Activated T-helper 1 cell treated with anti-CD3 and anti-CD28 coated beads, Interleukin-2, amount 50 U/mL, for 16 hours (primary cell): ENCODE measurements around the gene PRR16.

ENCODE experiments used
- DNase-seq, 2 donors: peaks; one replicate each; pipeline ENCODE4 v3.0.0-alpha.2; 2020; ENCODE audit warnings: low read depth in 1 of 2, low spot score in 1 of 2

Gene PRR16

DNA sequence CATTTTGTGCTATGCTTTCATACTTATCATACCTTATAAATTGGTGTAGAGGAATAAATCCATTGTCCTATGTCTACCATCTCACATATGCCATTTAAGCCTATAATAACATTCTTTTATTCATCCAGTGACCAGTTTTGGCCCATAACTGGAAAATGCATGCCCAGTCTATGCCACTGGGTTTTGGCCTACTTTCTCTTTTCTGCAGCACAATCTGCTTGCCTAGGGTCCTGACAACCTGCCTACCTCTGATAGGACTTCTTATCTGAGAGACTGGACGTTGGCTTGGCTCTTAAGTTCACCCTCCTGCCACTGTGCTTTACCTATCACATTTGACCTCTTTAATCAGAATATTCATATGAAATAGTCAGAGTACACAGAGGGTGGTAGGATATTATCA lies 103.0 kb downstream of the PRR16 start:
- no peak for DNase-seq

GRCh38 chr5:120567921-120568320 lies 103.8 kb downstream of the PRR16 start:
- DNase-seq: no peak

GRCh38 chr5:120568711-120569110 lies 104.6 kb downstream of the PRR16 start:
- DNase-seq: no peak

GRCh38 chr5:120576588-120576987 lies 112.5 kb downstream of the PRR16 start:
- no peak for DNase-seq

DNA sequence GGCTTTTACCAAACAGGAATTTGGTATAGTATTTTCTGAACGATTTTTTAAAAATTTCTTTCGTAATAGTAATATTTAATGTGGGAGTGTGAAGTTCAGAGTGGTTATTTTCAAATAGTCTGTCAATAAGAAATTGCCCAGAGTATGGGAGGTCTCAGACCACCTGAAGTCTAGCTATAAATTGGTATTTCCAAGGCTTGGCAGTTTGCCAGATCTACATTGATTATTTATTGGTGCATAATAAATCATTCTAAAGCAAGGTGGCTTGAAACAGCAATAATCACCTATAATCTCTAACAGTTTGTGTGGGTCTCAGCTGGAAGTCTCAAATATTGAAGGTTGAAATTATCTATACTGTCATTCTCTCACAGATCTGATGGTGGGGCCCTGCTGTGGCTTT lies 118.5 kb downstream of the PRR16 start:
- DNase-seq: no peak

DNA sequence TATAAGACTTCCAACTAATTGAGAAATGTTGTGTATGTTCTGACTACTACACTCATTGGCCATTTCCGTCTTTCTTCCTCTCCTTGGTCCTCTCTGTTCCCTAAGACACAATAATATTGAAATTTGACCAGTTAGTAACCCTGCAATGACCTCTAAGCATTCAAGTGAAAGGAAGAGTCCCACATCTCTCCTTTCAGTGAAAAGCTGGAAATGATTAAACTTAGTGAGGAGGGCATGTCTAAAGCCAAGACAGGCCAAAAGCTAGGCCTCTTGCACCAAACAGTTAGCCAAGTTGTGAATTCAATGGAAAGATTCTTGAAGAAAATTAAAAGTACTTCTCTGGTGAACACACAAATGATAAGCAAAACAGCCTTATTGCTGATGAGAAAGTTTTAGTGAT lies 122.5 kb downstream of the PRR16 start:
- no peak for DNase-seq

- no peak for DNase-seq
These were observed 127.8 kb downstream of the PRR16 start for GRCh38 chr5:120591911-120592310.

GRCh38 chr5:120599576-120599975 lies 135.5 kb downstream of the PRR16 start:
- DNase-seq: no peak

- DNase-seq: no peak
These were observed 136.5 kb downstream of the PRR16 start for GRCh38 chr5:120600639-120601038.

DNA sequence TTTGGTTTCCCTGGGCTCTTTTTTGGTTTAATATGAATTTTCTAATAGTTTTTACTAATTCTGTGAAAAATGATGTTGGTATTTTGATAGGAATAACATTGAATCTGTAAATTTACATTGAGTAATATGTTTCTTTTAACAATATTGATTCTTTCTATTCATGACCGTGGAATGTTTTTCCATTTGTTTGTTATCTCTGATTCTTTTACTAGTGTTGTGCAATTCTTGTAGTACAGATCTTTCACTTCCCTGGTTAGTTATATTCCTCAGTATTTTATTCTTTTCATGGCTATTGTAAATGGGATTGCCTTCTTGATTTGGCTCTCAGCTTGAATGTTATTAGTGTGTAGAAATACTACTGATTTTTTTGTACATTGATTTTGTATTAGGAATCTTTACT lies 137.9 kb downstream of the PRR16 start:
- no peak for DNase-seq

- no peak for DNase-seq
These were observed 140.8 kb downstream of the PRR16 start for GRCh38 chr5:120604884-120605283.

- no peak for DNase-seq
These were observed 141.4 kb downstream of the PRR16 start for GRCh38 chr5:120605325-120606079.

GRCh38 chr5:120609570-120609969 lies 145.5 kb downstream of the PRR16 start:
- no peak for DNase-seq

DNA sequence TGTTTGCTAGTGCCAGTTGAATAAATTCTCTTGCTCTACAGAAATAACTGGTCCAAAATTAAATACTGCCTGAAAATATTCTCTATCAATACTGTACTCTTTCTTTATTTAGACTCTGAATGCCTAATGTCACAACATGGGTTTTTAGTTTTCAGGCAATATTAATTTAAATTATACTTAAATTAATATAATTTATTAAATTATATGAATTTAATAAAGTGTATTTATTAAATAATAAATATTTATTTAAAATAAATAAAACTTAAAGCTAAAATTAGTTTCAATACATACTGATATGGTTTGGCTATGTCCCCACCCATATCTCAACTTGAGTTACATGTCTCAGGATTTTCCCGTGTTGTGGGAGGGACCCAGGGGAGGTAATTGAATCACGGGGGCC lies 146.0 kb downstream of the PRR16 start:
- no peak for DNase-seq

DNA sequence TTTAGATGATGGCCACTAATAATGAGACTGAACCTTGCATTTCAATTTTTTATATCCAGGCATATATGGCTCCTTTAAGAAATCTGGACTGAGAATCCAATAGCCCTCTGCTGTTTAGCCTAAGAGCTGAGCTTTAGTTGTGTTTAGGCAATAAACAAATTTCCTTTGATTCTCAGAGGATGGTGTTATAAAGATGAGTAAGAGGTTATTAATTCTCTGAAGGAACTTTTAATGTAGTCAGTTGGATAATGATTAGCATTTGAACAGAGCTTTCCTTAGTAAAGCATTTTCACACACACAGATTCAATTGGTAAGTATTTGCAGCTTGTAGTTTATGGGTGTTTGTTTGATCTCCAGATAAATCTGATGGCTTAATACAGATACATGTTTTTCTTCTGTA lies 149.6 kb downstream of the PRR16 start:
- DNase-seq: no peak

GRCh38 chr5:120614531-120615180 lies 150.6 kb downstream of the PRR16 start:
- DNase-seq: no peak

GRCh38 chr5:120615967-120616645 lies 152.0 kb downstream of the PRR16 start:
- no peak for DNase-seq

GRCh38 chr5:120621339-120621738 lies 157.2 kb downstream of the PRR16 start:
- no peak for DNase-seq

DNA sequence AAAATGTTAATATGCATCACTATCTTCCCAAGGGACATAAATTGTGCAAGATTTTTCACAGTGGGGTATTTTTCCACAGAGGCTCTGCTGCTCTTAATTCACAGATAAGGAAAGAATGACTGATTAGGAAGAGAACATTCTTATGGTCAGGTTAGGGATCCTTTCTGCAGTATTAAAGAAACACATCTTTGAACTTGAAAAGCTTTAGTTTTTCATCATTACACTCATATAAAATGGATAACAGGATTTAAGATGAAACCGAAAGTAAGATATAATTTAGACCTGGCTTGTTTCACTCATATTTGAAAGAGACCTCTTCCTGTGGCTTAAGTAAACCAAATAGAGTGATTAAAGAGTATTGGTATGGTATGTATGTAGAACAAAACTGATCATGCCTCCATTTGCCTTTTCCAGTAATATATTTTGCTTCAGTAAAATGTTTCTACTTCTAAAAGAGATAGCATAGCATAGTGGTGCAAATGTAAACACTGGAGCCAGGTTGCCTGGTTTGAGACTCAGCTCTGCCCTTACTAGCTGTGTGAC lies 160.0 kb downstream of the PRR16 start:
- no peak for DNase-seq

- no peak for DNase-seq
These were observed 164.1 kb downstream of the PRR16 start for GRCh38 chr5:120628156-120628555.

DNA sequence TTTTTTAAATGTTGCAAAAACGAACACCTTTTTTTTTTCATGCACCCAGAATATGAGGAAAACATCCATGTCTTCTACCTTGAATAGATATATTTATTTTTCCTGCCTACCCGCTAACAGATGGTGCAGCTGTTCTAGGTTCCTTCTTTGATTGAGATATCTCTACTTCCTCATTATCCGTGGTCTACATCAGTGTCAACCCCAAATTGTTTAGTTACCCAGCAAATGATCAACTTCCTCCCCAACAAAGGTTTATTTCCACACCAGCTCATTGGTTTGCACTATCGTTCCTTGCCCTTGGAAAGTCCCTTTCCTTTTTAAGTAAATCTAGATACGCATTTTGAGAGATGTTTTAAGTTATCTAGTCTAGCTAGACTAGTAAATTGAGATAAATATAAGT lies 166.4 kb downstream of the PRR16 start:
- DNase-seq: no peak

GRCh38 chr5:120631611-120632010 lies 167.5 kb downstream of the PRR16 start:
- DNase-seq: no peak
